ENCODE measurements around the gene SORCS2. TPM values are rescaled to one million over a fixed set of nuclear protein-coding genes. Genes with fewer than 3 reads are reported as not detected.

Gene SORCS2
- total RNA-seq, 2 donors from 2014 or later, result 1.0 to 4.4 TPM

- Histone ChIP-seq H3K4me3 (no peak overlapping the region), H3K36me3 (no peaks in the 10 kb centered on the region), H3K9me3 (no peaks in the 10 kb centered on the region), H3K27ac (no peak overlapping the region), H3K4me1 (replicated peaks) (no peaks in the 10 kb centered on the region), H3K27me3 (replicated peaks; ENCODE audit: insufficient read depth) (no peaks in the 10 kb centered on the region)
- no peak for DNase-seq (ENCODE audit: low spot score)
- intact Hi-C loops (cut with DNase I), result no loop called here
- TF ChIP-seq POLR2AphosphoS5 (IDR thresholded peaks at IDR 0.05) (no peak), POLR2A (IDR thresholded peaks at IDR 0.05) (no peak)
- TF ChIP-seq, protein P1, sequence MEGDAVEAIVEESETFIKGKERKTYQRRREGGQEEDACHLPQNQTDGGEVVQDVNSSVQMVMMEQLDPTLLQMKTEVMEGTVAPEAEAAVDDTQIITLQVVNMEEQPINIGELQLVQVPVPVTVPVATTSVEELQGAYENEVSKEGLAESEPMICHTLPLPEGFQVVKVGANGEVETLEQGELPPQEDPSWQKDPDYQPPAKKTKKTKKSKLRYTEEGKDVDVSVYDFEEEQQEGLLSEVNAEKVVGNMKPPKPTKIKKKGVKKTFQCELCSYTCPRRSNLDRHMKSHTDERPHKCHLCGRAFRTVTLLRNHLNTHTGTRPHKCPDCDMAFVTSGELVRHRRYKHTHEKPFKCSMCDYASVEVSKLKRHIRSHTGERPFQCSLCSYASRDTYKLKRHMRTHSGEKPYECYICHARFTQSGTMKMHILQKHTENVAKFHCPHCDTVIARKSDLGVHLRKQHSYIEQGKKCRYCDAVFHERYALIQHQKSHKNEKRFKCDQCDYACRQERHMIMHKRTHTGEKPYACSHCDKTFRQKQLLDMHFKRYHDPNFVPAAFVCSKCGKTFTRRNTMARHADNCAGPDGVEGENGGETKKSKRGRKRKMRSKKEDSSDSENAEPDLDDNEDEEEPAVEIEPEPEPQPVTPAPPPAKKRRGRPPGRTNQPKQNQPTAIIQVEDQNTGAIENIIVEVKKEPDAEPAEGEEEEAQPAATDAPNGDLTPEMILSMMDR (IDR thresholded peaks at IDR 0.05), result no peak
- WGBS, result 93% methylated on average over 7 of the region's 7 CpGs
These were observed 554.7 kb downstream of the SORCS2 start for GRCh38 chr4:7747062-7747385.

DNA sequence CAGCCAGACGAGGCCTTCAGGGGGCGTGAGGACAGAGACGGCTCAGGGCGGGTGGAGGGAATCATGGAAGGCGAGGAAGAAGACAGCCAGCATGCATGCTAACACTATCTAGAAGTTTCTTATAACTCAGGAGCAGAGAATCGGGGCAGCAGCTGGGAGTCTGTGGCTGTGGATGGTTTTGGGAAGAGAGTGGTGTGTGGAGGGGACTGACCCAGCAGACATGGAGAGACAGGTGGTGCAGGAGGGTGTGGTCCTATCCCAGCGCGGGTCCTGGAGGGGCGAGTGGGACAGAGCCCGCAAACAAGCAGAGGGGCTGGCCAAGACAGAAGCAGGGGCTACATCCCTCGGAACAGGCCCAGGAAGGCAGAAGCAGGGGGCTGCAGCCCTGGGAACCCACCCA lies 555.2 kb downstream of the SORCS2 start:
- intact Hi-C loops (cut with DNase I), result no loop called here
- Histone ChIP-seq H3K27ac (no peak overlapping the region), H3K4me3 (no peak overlapping the region), H3K36me3 (no peaks in the 10 kb centered on the region), H3K4me1 (replicated peaks) (no peaks in the 10 kb centered on the region), H3K9me3 (no peaks in the 10 kb centered on the region), H3K27me3 (replicated peaks; ENCODE audit: insufficient read depth) (no peaks in the 10 kb centered on the region)
- 91% methylated on average over 11 of the region's 11 CpGs for WGBS
- DNase-seq (ENCODE audit: low spot score), result no peak
- TF ChIP-seq, protein P1 (IDR thresholded peaks at IDR 0.05), result no peak
- TF ChIP-seq POLR2AphosphoS5 (IDR thresholded peaks at IDR 0.05) (no peak), POLR2A (IDR thresholded peaks at IDR 0.05) (no peak)

GRCh38 chr4:7750523-7750922 lies 558.2 kb downstream of the SORCS2 start:
- no peak for TF ChIP-seq POLR2AphosphoS5 (IDR thresholded peaks at IDR 0.05)
- TF ChIP-seq POLR2A (IDR thresholded peaks at IDR 0.05), result no peak
- TF ChIP-seq, protein P1 (IDR thresholded peaks at IDR 0.05), result no peak
- no peaks in the 10 kb centered on the region for H3K27me3 ChIP-seq (replicated peaks; ENCODE audit: insufficient read depth)
- no peaks in the 10 kb centered on the region for H3K9me3 ChIP-seq
- no peak for DNase-seq (ENCODE audit: low spot score)
- H3K4me3 ChIP-seq, result no peak overlapping the region
- WGBS, result 80% methylated on average over 6 of the region's 6 CpGs
- H3K36me3 ChIP-seq, result no peaks in the 10 kb centered on the region
- H3K27ac ChIP-seq, result no peak overlapping the region
- intact Hi-C loops (cut with DNase I), result no loop called here
- no peaks in the 10 kb centered on the region for H3K4me1 ChIP-seq (replicated peaks)

DNA sequence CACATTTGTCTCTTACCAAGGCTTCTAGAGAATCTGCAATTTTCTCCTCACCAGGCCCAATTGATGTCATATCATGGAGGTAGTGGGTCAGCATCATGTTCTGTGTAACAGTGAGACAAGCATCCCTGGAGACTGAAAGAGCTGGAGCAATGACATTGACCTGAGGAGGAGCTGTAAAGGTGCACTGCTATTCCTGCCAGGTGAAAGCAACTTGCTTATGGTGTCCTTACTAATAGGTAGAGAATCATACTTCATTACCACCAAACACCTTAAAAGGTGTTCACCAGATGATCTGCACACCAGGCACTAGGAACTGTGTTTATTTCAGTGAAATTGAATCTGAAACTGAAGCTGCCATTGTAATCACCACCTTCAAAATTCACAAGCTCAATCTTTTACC lies 558.6 kb downstream of the SORCS2 start:
- H3K27ac ChIP-seq, result no peak overlapping the region
- H3K4me3 ChIP-seq, result no peak overlapping the region
- H3K36me3 ChIP-seq, result no peaks in the 10 kb centered on the region
- H3K9me3 ChIP-seq, result no peaks in the 10 kb centered on the region
- H3K4me1 ChIP-seq (replicated peaks), result no peaks in the 10 kb centered on the region
- intact Hi-C loops (cut with DNase I), result no loop called here
- no peak for DNase-seq (ENCODE audit: low spot score)
- TF ChIP-seq POLR2A (IDR thresholded peaks at IDR 0.05) (no peak), POLR2AphosphoS5 (IDR thresholded peaks at IDR 0.05) (no peak)
- TF ChIP-seq, protein P1 (IDR thresholded peaks at IDR 0.05), result no peak
- no peaks in the 10 kb centered on the region for H3K27me3 ChIP-seq (replicated peaks; ENCODE audit: insufficient read depth)

- WGBS, result 92% methylated on average over 6 of the region's 6 CpGs
- Histone ChIP-seq H3K27me3 (replicated peaks; ENCODE audit: insufficient read depth) (no peaks in the 10 kb centered on the region), H3K9me3 (no peaks in the 10 kb centered on the region), H3K4me3 (no peak overlapping the region), H3K4me1 (replicated peaks) (peaks cover 7% of the 10 kb centered on the region), H3K36me3 (no peaks in the 10 kb centered on the region), H3K27ac (no peak overlapping the region)
- intact Hi-C loops (cut with DNase I), result no loop called here
- no peak for DNase-seq (ENCODE audit: low spot score)
- TF ChIP-seq POLR2A (IDR thresholded peaks at IDR 0.05) (no peak), POLR2AphosphoS5 (IDR thresholded peaks at IDR 0.05) (no peak)
- TF ChIP-seq, protein P1 (IDR thresholded peaks at IDR 0.05), result no peak
These were observed 560.3 kb downstream of the SORCS2 start for GRCh38 chr4:7752649-7753048.

Measured in prostate gland (tissue), 2 donors.